ENCODE data around the gene NDUFV3.

Gene NDUFV3

DNA sequence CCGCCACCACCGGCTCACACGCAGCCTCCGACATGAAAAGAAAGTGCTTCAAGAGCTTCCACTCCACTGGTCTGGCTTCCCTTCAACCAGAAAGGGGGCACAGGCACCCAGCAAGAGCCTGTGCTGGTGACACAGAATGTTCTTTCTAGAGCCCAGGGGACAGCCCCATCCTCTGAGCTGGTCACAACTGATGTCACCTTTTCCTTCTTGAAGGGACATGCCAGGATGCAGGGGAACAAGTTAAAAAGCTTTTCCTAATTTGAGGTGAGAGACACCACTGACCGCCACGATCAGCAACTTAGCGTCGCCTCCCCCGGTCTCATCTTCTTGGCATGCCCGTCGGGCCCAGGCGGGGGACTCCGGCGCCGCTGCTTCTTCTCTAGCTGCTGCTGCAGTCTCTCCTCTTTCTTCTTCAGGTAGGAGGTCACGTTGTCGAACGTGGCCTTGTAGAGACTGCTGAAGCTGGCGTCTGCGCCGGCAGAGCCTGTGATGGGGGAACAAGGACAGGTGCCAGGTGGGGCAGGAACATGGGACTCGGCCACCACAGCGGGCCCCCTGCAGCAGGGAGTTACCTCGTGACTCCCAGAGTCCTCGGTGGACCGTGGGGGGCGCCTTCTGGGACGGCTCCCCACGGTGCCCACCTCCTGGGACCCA is 43.2 kb upstream of the NDUFV3 start:
- Histone ChIP-seq H3K9ac (ENCODE audit: low read length in 5 of 5) (no peak overlapping the region), H3K9me3 (ENCODE audit: control insufficient read depth in 5 of 5, low read length in 5 of 5) (no peaks in the 10 kb centered on the region), H3K4me3 (ENCODE audit: low read depth in 1 of 5, low read length in 5 of 5) (no peak overlapping the region), H3K36me3 (ENCODE audit: control insufficient read depth in 5 of 5, insufficient read depth in 5 of 5, low read length in 5 of 5) (peaks cover 0 to 95% (median 82%) of the 10 kb centered on the region in 5 donors), H3K27me3 (ENCODE audit: control insufficient read depth in 5 of 5, insufficient read depth in 4 of 5, low read length in 5 of 5) (no peaks in the 10 kb centered on the region), H3K27ac (ENCODE audit: low read depth, low read length) (no peak overlapping the region), H3K4me1 (ENCODE audit: control insufficient read depth in 5 of 5, insufficient read depth in 5 of 5, low read length in 5 of 5) (peaks cover 0 to 9% (median 7%) of the 10 kb centered on the region in 5 donors)

DNA sequence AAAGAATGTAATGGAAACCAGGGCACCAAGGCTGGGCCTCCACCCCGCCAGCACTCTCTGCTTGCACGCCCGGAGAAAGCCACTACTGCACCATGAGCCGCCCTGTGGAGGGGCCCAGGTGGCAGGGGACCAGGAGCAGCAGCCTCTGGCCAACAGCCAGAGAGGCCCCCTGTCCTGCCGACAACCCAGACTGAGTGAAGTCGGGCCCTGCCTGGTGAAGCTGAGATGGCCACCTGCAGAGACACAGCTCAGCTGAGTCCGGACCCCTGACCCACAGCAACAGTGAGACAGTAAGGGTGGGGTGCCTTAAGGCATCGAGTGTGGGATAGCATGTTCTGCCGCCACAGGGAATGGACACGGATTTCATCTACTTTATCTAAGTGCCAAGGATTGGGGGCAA is 42.6 kb upstream of the NDUFV3 start:
- Histone ChIP-seq H3K9ac (ENCODE audit: low read length in 5 of 5) (no peak overlapping the region), H3K9me3 (ENCODE audit: control insufficient read depth in 5 of 5, low read length in 5 of 5) (no peaks in the 10 kb centered on the region), H3K4me1 (ENCODE audit: control insufficient read depth in 5 of 5, insufficient read depth in 5 of 5, low read length in 5 of 5) (peaks cover 0 to 4% (median 1%) of the 10 kb centered on the region in 5 donors), H3K27me3 (ENCODE audit: control insufficient read depth in 5 of 5, insufficient read depth in 4 of 5, low read length in 5 of 5) (no peaks in the 10 kb centered on the region), H3K36me3 (ENCODE audit: control insufficient read depth in 5 of 5, insufficient read depth in 5 of 5, low read length in 5 of 5) (peaks cover 0 to 96% (median 84%) of the 10 kb centered on the region in 5 donors), H3K4me3 (ENCODE audit: low read depth in 1 of 5, low read length in 5 of 5) (no peak overlapping the region), H3K27ac (ENCODE audit: low read depth, low read length) (no peak overlapping the region)

DNA sequence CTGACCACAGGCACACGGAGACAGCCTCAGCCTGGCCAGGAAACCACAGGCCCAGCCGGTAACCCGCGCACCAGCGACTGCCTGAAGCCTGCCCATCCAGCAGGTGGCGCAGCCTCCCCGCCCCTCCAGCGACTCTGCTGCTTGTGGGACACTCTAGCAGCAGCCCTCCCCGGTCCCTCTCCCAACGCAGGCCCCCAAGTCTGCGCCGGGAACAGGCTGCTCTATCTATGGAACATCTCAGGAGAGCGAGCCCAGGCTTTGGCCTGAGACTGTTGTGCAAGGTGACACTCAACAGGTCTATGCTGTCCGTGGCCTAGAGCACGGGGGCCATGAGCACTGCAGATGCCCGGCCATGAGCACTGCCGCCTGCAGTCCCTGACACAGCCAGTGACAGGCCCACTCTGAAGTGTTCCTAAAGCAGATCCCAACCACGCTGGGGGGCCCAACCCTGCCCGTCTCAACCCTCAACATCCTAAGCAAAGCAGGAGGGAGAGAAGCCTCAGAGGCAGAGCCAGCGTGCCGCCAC is 42.2 kb upstream of the NDUFV3 start:
- Histone ChIP-seq H3K4me3 (ENCODE audit: low read depth in 1 of 5, low read length in 5 of 5) (no peak overlapping the region), H3K4me1 (ENCODE audit: control insufficient read depth in 5 of 5, insufficient read depth in 5 of 5, low read length in 5 of 5) (no peaks in the 10 kb centered on the region), H3K9me3 (ENCODE audit: control insufficient read depth in 5 of 5, low read length in 5 of 5) (no peaks in the 10 kb centered on the region), H3K27ac (ENCODE audit: low read depth, low read length) (no peak overlapping the region), H3K36me3 (ENCODE audit: control insufficient read depth in 5 of 5, insufficient read depth in 5 of 5, low read length in 5 of 5) (peaks cover 0 to 96% (median 85%) of the 10 kb centered on the region in 5 donors), H3K9ac (ENCODE audit: low read length in 5 of 5) (no peak overlapping the region), H3K27me3 (ENCODE audit: control insufficient read depth in 5 of 5, insufficient read depth in 4 of 5, low read length in 5 of 5) (no peaks in the 10 kb centered on the region)

DNA sequence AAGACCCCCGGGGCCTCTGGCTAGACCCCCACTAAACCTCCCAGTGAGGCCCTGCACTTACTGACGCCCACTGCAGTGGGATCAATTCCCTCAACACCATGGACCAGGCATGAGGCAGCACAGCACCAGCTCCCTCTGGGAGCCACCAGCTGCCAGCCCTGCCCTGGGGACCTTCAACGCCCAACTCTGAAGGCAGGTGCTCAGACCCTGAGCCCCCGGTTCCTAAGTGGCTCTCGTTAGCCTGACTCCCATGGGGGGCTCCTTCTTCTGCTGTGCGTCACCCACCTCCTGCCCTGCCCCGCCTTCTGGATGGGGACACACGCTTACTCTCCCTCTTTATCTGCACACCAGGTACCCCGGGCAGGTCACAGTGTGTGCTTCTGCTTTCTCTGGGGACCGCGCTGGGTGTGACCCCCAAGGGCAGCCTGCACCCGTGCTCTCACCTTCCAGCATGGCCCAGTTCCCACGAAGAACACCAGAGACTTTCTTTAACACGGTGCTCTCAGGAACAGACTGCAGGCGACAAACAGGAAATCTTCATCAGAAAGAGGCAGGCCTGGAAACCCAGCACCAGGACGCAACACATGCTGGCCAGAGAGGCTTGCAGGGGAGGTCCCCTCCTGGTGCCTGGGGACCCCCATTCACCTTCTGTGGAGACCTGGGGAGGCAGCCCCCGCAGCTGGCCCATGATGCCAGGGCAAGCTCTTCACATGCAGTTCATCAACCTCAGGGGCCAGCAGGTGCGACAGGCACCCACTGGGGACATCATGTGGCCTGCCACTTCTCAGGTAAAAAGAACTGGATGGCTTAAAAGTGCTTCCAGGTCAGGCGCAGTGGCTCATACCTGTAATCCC is 41.1 kb upstream of the NDUFV3 start:
- no peaks in the 10 kb centered on the region for H3K4me1 ChIP-seq (ENCODE audit: control insufficient read depth in 5 of 5, insufficient read depth in 5 of 5, low read length in 5 of 5)
- H3K4me3 ChIP-seq (ENCODE audit: low read depth in 1 of 5, low read length in 5 of 5): no peak overlapping the region
- H3K27ac ChIP-seq (ENCODE audit: low read depth, low read length): no peak overlapping the region
- H3K9me3 ChIP-seq (ENCODE audit: control insufficient read depth in 5 of 5, low read length in 5 of 5): no peaks in the 10 kb centered on the region
- H3K9ac ChIP-seq (ENCODE audit: low read length in 5 of 5): no peak overlapping the region
- no peaks in the 10 kb centered on the region for H3K27me3 ChIP-seq (ENCODE audit: control insufficient read depth in 5 of 5, insufficient read depth in 4 of 5, low read length in 5 of 5)
- H3K36me3 ChIP-seq (ENCODE audit: control insufficient read depth in 5 of 5, insufficient read depth in 5 of 5, low read length in 5 of 5): peaks cover 0 to 97% (median 90%) of the 10 kb centered on the region in 5 donors

DNA sequence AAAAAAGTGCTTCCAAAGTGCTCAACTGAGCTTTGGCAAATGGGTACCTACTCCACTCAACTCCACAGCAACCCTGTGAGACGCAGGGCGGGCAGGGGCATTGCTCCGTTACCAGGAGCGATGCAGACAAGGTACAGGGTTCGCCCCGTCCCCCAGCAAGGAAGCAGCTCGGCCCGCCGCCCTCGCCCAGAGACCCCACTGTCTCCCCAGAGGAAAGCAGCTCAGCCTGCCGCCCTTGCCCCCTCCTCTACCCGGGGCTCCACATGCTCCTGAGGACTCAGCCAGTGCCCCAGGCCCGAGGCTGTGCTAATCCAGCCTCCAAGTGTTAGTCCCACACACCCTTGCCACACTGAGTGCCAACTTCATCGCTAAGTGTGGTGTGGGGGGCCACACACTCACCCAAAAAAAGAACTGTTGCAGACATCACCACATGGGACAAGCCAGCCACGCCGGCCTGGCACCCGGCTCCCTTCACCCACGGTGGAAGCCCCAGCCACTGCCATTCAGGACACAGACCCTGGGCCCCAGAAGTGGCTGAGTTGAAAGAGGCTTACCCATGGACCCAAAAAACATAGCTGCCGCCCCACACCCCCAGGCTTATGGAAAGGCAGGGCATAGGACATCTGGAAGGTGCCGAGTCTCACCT is 40.1 kb upstream of the NDUFV3 start:
- Histone ChIP-seq H3K27me3 (ENCODE audit: control insufficient read depth in 5 of 5, insufficient read depth in 4 of 5, low read length in 5 of 5) (no peaks in the 10 kb centered on the region), H3K9me3 (ENCODE audit: control insufficient read depth in 5 of 5, low read length in 5 of 5) (no peaks in the 10 kb centered on the region), H3K4me1 (ENCODE audit: control insufficient read depth in 5 of 5, insufficient read depth in 5 of 5, low read length in 5 of 5) (no peaks in the 10 kb centered on the region), H3K4me3 (ENCODE audit: low read depth in 1 of 5, low read length in 5 of 5) (no peak overlapping the region), H3K9ac (ENCODE audit: low read length in 5 of 5) (no peak overlapping the region), H3K36me3 (ENCODE audit: control insufficient read depth in 5 of 5, insufficient read depth in 5 of 5, low read length in 5 of 5) (peaks cover 0 to 97% (median 92%) of the 10 kb centered on the region in 5 donors), H3K27ac (ENCODE audit: low read depth, low read length) (no peak overlapping the region)

DNA sequence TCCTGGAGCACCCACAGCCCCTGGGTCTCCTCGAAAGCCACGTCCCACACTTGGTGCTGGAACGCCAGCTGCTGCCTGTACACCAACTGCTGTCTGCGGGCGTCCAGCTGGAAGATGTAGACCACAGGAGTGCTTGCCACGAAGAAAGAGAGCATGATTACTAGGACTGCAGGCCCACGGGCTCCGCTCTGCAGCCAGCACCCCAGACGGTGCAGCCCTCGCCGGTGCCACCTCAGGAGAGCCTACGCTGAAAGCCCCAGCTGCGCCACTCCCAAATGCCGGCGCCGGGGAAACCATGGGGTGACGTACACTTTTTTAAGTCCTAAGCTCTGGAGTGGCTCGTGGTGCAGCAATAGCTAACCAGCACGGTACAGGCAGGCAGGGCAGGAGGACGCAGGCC is 39.5 kb upstream of the NDUFV3 start:
- H3K27me3 ChIP-seq (ENCODE audit: control insufficient read depth in 5 of 5, insufficient read depth in 4 of 5, low read length in 5 of 5): no peaks in the 10 kb centered on the region
- no peak overlapping the region for H3K4me3 ChIP-seq (ENCODE audit: low read depth in 1 of 5, low read length in 5 of 5)
- peaks cover 0 to 99% (median 95%) of the 10 kb centered on the region in 5 donors for H3K36me3 ChIP-seq (ENCODE audit: control insufficient read depth in 5 of 5, insufficient read depth in 5 of 5, low read length in 5 of 5)

DNA sequence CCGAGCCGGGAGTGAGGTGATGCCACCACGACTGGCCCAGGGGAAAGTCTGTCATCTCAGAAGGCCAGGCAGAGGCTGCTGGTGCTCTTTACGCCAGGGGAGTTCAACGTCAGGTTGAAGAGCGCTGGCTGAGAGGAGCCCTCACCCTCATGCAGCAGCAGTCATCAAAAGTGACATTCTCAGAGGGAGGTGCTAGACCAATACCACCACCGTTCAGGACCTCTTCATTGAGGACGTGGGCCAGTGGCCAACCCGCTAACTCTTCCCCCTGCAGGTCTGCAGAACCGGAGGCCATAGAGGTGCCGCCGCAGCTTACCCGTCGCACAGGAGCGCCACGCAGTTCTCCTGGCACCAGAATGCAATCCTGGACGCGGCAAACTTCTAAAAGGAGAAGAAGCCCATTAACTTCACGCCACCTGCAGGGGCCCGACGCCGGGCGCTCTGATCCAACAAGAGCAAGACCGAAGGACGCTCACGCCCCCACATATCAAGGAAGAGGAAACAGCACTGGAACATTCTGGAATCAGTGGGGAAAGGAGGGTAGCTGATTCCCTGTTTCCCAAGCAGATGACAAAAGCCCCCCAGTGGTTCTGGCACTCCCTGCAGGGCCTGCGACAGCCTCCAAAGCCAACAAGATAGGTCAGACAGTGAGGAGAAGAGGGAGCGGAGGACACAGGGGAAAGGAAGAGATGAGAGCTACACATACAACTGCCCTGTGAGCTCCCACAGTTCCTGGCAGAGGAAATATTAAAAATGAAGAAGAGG is 38.7 kb upstream of the NDUFV3 start:
- Histone ChIP-seq H3K36me3 (ENCODE audit: control insufficient read depth in 5 of 5, insufficient read depth in 5 of 5, low read length in 5 of 5) (peaks cover 0 to 99% (median 97%) of the 10 kb centered on the region in 5 donors), H3K27me3 (ENCODE audit: control insufficient read depth in 5 of 5, insufficient read depth in 4 of 5, low read length in 5 of 5) (no peaks in the 10 kb centered on the region), H3K9me3 (ENCODE audit: control insufficient read depth in 5 of 5, low read length in 5 of 5) (no peaks in the 10 kb centered on the region), H3K27ac (ENCODE audit: low read depth, low read length) (no peak overlapping the region), H3K4me1 (ENCODE audit: control insufficient read depth in 5 of 5, insufficient read depth in 5 of 5, low read length in 5 of 5) (no peaks in the 10 kb centered on the region), H3K4me3 (ENCODE audit: low read depth in 1 of 5, low read length in 5 of 5) (no peak overlapping the region), H3K9ac (ENCODE audit: low read length in 5 of 5) (no peak overlapping the region)

More for the DNA sequence above, 39.5 kb upstream of the NDUFV3 start:
- Histone ChIP-seq H3K9me3 (ENCODE audit: control insufficient read depth in 5 of 5, low read length in 5 of 5) (no peaks in the 10 kb centered on the region), H3K4me1 (ENCODE audit: control insufficient read depth in 5 of 5, insufficient read depth in 5 of 5, low read length in 5 of 5) (no peaks in the 10 kb centered on the region), H3K9ac (ENCODE audit: low read length in 5 of 5) (no peak overlapping the region), H3K27ac (ENCODE audit: low read depth, low read length) (no peak overlapping the region)

DNA sequence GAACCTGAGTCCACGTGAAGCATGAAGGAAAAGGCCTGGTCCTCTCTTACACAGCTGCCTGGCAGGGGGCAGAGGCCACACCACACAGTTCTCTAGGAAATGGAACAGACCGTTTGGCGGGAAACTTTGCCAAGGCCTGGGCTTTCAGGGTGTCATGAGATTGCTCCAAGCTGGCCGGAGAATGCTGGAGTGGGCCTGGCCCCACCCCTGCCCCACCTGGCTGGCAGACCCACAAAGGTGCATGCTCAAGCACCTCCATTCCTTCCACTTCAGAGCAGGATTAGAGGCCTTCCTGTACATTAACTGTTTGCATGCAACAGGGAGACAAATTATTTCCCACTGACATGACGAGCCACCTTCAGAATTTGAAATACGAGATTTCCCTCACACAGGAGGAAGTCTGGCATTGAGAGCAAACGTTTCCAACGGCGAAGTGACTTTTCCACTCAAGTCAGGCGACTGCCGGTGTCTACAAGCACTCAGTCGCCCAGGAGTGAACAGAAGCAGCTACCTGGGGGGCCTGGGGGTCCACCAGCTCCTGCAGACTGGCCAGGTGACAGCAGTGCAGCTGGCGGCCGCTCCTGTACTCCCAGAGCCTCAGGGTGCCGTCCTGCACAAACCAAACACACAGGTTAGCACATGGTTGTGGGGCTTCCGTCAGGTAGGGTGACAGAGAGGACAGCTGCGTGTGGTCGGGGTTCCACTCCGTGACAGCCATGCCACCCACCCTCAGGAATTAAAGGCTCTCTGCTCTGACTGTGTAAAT is 37.8 kb upstream of the NDUFV3 start:
- H3K9ac ChIP-seq (ENCODE audit: low read length in 5 of 5): no peak overlapping the region
- H3K27ac ChIP-seq (ENCODE audit: low read depth, low read length): no peak overlapping the region
- no peaks in the 10 kb centered on the region for H3K27me3 ChIP-seq (ENCODE audit: control insufficient read depth in 5 of 5, insufficient read depth in 4 of 5, low read length in 5 of 5)
- H3K36me3 ChIP-seq (ENCODE audit: control insufficient read depth in 5 of 5, insufficient read depth in 5 of 5, low read length in 5 of 5): peaks cover 0 to 99% (median 93%) of the 10 kb centered on the region in 5 donors
- no peaks in the 10 kb centered on the region for H3K9me3 ChIP-seq (ENCODE audit: control insufficient read depth in 5 of 5, low read length in 5 of 5)
- no peaks in the 10 kb centered on the region for H3K4me1 ChIP-seq (ENCODE audit: control insufficient read depth in 5 of 5, insufficient read depth in 5 of 5, low read length in 5 of 5)
- H3K4me3 ChIP-seq (ENCODE audit: low read depth in 1 of 5, low read length in 5 of 5): no peak overlapping the region

DNA sequence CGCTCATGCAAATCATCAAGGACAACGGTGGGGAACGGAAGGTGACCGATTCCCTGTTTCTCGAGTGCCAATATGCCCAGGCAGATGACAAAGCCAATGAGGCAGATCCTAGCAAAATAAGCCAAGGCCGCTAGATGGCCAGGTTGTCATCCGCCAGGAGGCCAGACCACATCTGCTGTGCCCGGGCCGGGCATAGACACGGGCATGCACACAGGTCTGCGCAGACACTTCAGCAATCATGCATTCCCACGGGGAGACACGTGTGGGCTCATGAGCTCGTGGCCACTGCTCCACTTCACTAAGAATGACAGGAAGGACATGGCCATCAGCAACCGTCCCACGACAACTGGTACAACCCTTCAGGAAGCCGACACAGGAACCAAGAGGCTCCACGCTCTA is 37.2 kb upstream of the NDUFV3 start:
- Histone ChIP-seq H3K27me3 (ENCODE audit: control insufficient read depth in 5 of 5, insufficient read depth in 4 of 5, low read length in 5 of 5) (no peaks in the 10 kb centered on the region), H3K9me3 (ENCODE audit: control insufficient read depth in 5 of 5, low read length in 5 of 5) (no peaks in the 10 kb centered on the region), H3K4me3 (ENCODE audit: low read depth in 1 of 5, low read length in 5 of 5) (no peak overlapping the region), H3K4me1 (ENCODE audit: control insufficient read depth in 5 of 5, insufficient read depth in 5 of 5, low read length in 5 of 5) (no peaks in the 10 kb centered on the region), H3K27ac (ENCODE audit: low read depth, low read length) (no peak overlapping the region), H3K9ac (ENCODE audit: low read length in 5 of 5) (no peak overlapping the region), H3K36me3 (ENCODE audit: control insufficient read depth in 5 of 5, insufficient read depth in 5 of 5, low read length in 5 of 5) (peaks cover 0 to 98% (median 92%) of the 10 kb centered on the region in 5 donors)
